Measurements from ENCODE around the gene KIF6.

DNA sequence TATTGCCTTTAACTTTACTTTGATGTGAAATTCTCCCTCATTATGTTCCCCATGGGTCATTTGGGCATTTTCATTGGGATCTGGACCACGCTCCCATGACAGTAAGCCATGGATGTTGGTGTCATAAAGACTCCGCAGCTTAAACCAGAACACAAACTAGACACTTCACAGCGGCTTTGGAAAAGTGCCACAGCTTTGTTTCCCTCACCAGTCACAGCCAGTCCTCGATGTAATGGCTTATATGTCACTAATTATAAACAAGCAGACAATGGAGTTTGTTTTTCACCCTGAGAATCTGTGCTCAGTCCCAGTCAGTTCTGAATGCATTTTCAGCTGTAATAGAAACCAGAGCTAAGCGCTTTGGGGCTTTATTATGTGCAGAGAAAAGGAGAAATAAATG, 43.8 kb upstream of the KIF6 start:
- TF ChIP-seq CTCF (IDR thresholded peaks at IDR 0.05) (no peak), POLR2A (IDR thresholded peaks at IDR 0.05) (no peak)
